GM18867 (cell line): ENCODE measurements around the gene INKA2.

Source experiments
- ATAC-seq: cut with Tn5 transposase; IDR thresholded peaks from one replicate; pipeline ENCODE4 v1.9.1; 2021; ENCODE audit warnings: mild to moderate bottlenecking, moderate library complexity; ENCODE audit not compliant: unreplicated experiment

Gene INKA2

GRCh38 chr1:111739194-111739924, at the start of gene INKA2:
INKA2 (minus strand) TSS chr1:111739395; CDS start chr1:111739242, 153 bp downstream.
- ATAC-seq: peak; percentile 83

GRCh38 chr1:111786669-111787207, 47.5 kb upstream of the INKA2 start:
- no peak for ATAC-seq

GRCh38 chr1:111784273-111784901, 45.2 kb upstream of the INKA2 start:
- ATAC-seq: no peak

- ATAC-seq: no peak
Measured at GRCh38 chr1:111779546-111779945, 40.4 kb upstream of the INKA2 start.

- no peak for ATAC-seq
Measured at GRCh38 chr1:111778541-111779051, 39.4 kb upstream of the INKA2 start.

- no peak for ATAC-seq
Measured at GRCh38 chr1:111778066-111778465, 38.9 kb upstream of the INKA2 start.

- no peak for ATAC-seq
Measured at GRCh38 chr1:111777301-111777700, 38.1 kb upstream of the INKA2 start.

GRCh38 chr1:111776861-111777260, 37.7 kb upstream of the INKA2 start:
- ATAC-seq: no peak

- ATAC-seq: no peak
Measured at GRCh38 chr1:111776391-111776790, 37.2 kb upstream of the INKA2 start.

- ATAC-seq: no peak
Measured at GRCh38 chr1:111775966-111776365, 36.8 kb upstream of the INKA2 start.

GRCh38 chr1:111770916-111771315, 31.7 kb upstream of the INKA2 start:
- no peak for ATAC-seq

GRCh38 chr1:111769517-111770146, 30.4 kb upstream of the INKA2 start:
- ATAC-seq: no peak

- ATAC-seq: no peak
Measured at GRCh38 chr1:111768625-111769024, 29.4 kb upstream of the INKA2 start.

GRCh38 chr1:111768023-111768422, 28.8 kb upstream of the INKA2 start:
- ATAC-seq: no peak

GRCh38 chr1:111762332-111762731, 23.1 kb upstream of the INKA2 start:
- ATAC-seq: no peak

- ATAC-seq: no peak
Measured at GRCh38 chr1:111761717-111762116, 22.5 kb upstream of the INKA2 start.

GRCh38 chr1:111758373-111758772, 19.2 kb upstream of the INKA2 start:
- ATAC-seq: no peak

GRCh38 chr1:111756124-111756513, 16.9 kb upstream of the INKA2 start:
- no peak for ATAC-seq

GRCh38 chr1:111755331-111756123, 16.3 kb upstream of the INKA2 start, which contains the start of gene DDX20:
DDX20 (plus strand) TSS chr1:111755901; CDS start chr1:111755925, 24 bp downstream.
- peak; percentile 91 for ATAC-seq

- peak; percentile 5 for ATAC-seq
Measured at GRCh38 chr1:111754984-111755330, 15.8 kb upstream of the INKA2 start.
